H9 (cell line): ENCODE data around the gene PCDHB10. TPM values are rescaled to one million over a fixed set of nuclear protein-coding genes. Genes with fewer than 3 reads are reported as not detected.

ENCODE experiments used
- DNase-seq: peaks from one replicate; pipeline ENCODE4 v3.0.0-alpha.2; 2017
- H2AFZ ChIP-seq: one replicate; pipeline ENCODE4 v1.6.1; 2013; ENCODE audit warnings: mild to moderate bottlenecking, low read length, control low read depth, moderate library complexity
- H2AK5ac ChIP-seq: 2 replicates; pipeline ENCODE4 v1.6.1; 2013; ENCODE audit warnings: low read length, control low read depth, mixed read lengths; ENCODE audit not compliant: insufficient read length
- H2BK120ac ChIP-seq: one replicate; pipeline ENCODE4 v1.6.1; 2013; ENCODE audit warnings: low read depth, mild to moderate bottlenecking, low read length, control low read depth, inconsistent platforms; ENCODE audit not compliant: poor library complexity, severe bottlenecking
- H2BK12ac ChIP-seq: 2 replicates; pipeline ENCODE4 v1.6.1; 2013; ENCODE audit warnings: low read length, control low read depth, mixed read lengths, low read depth; ENCODE audit not compliant: insufficient read length
- H2BK15ac ChIP-seq: 2 replicates; pipeline ENCODE4 v1.6.1; 2013; ENCODE audit warnings: low read depth, low read length, control low read depth
- H2BK20ac ChIP-seq: one replicate; pipeline ENCODE4 v1.6.1; 2013; ENCODE audit warnings: low read depth, mild to moderate bottlenecking, low read length, control low read depth, inconsistent platforms; ENCODE audit not compliant: poor library complexity, severe bottlenecking
- H2BK5ac ChIP-seq: 2 replicates; pipeline ENCODE4 v1.6.1; 2013; ENCODE audit warnings: low read length, control low read depth, mixed read lengths; ENCODE audit not compliant: insufficient read length
- H3K14ac ChIP-seq: 2 replicates; pipeline ENCODE4 v1.6.1; 2013; ENCODE audit warnings: low read length, control low read depth; ENCODE audit not compliant: insufficient read depth
- H3K18ac ChIP-seq: 2 replicates; pipeline ENCODE4 v1.6.1; 2013; ENCODE audit warnings: low read depth, mild to moderate bottlenecking, mixed read lengths, low read length, control low read depth; ENCODE audit not compliant: insufficient read length
- H3K23ac ChIP-seq: 2 replicates; pipeline ENCODE4 v1.6.1; 2013; ENCODE audit warnings: low read length, control low read depth, mixed read lengths, low read depth; ENCODE audit not compliant: insufficient read length
- H3K23me2 ChIP-seq: 2 replicates; pipeline ENCODE4 v1.6.1; 2013; ENCODE audit warnings: low read depth, mild to moderate bottlenecking, mixed read lengths, low read length, control low read depth; ENCODE audit not compliant: insufficient read length, poor library complexity, severe bottlenecking
- H3K27ac ChIP-seq: 2 replicates; pipeline ENCODE4 v1.5.1; 2013; ENCODE audit warnings: low read length, control low read depth, mixed read lengths, low read depth; ENCODE audit not compliant: insufficient read length
- H3K27me3 ChIP-seq: 2 replicates; pipeline ENCODE4 v1.6.1; 2013; ENCODE audit warnings: low read length, control low read depth, inconsistent platforms; ENCODE audit not compliant: insufficient read depth
- H3K4ac ChIP-seq: 2 replicates; pipeline ENCODE4 v1.6.1; 2013; ENCODE audit warnings: low read depth, mild to moderate bottlenecking, control low read depth, inconsistent platforms, low read length, moderate library complexity
- H3K4me1 ChIP-seq: 2 replicates; pipeline ENCODE4 v1.6.1; 2013; ENCODE audit warnings: low read length, control low read depth, inconsistent platforms; ENCODE audit not compliant: insufficient read depth
- H3K4me2 ChIP-seq: 2 replicates; pipeline ENCODE4 v1.6.1; 2013; ENCODE audit warnings: low read length, control low read depth, mixed read lengths; ENCODE audit not compliant: insufficient read length, insufficient read depth
- H3K56ac ChIP-seq: 2 replicates; pipeline ENCODE4 v1.6.1; 2013; ENCODE audit warnings: low read depth, mild to moderate bottlenecking, mixed read lengths, low read length, control low read depth; ENCODE audit not compliant: insufficient read length
- H3K79me1 ChIP-seq: 2 replicates; pipeline ENCODE4 v1.6.1; 2013; ENCODE audit warnings: low read depth, mild to moderate bottlenecking, moderate library complexity, low read length, control low read depth, inconsistent platforms; ENCODE audit not compliant: insufficient read depth, poor library complexity, severe bottlenecking
- H3K79me2 ChIP-seq: 2 replicates; pipeline ENCODE4 v1.6.1; 2013; ENCODE audit warnings: low read length, control low read depth, inconsistent platforms; ENCODE audit not compliant: insufficient read depth
- H3K9ac ChIP-seq: 2 replicates; pipeline ENCODE4 v1.6.1; 2013; ENCODE audit warnings: low read length, control low read depth, mixed read lengths; ENCODE audit not compliant: insufficient read length; ENCODE audit errors: extremely low read depth
- H3K9me3 ChIP-seq: one replicate; pipeline ENCODE4 v1.6.1; 2013; ENCODE audit warnings: low read depth, low read length, inconsistent platforms; ENCODE audit not compliant: control insufficient read depth
- H3T11ph ChIP-seq: one replicate; pipeline ENCODE4 v1.6.1; 2013; ENCODE audit warnings: mild to moderate bottlenecking, low read length, control low read depth, inconsistent platforms
- H4K20me1 ChIP-seq: one replicate; pipeline ENCODE4 v1.6.1; 2013; ENCODE audit not compliant: control insufficient read depth, insufficient read length, insufficient read depth
- H4K5ac ChIP-seq: 2 replicates; pipeline ENCODE4 v1.6.1; 2013; ENCODE audit warnings: low read depth, mild to moderate bottlenecking, mixed read lengths, low read length, control low read depth; ENCODE audit not compliant: insufficient read length
- H4K8ac ChIP-seq: replicated peaks from 2 replicates; pipeline ENCODE4 v1.6.1; 2013; ENCODE audit warnings: low read length, control low read depth, mixed read lengths, low read depth; ENCODE audit not compliant: insufficient read length
- H4K91ac ChIP-seq: 2 replicates; pipeline ENCODE4 v1.6.1; 2013; ENCODE audit warnings: low read depth, mild to moderate bottlenecking, moderate library complexity, mixed read lengths, low read length, control low read depth; ENCODE audit not compliant: insufficient read length
- H3K27ac Mint-ChIP-seq, 3 experiments: 2 replicates in 2 of 3; 3 replicates in 1 of 3; pipeline ENCODE4 v1.8.0; 2020 to 2021; ENCODE audit warnings: mixed read lengths in 3 of 3, mild to moderate bottlenecking in 1 of 3, moderate library complexity in 1 of 3
- H3K27me3 Mint-ChIP-seq: 2 replicates; pipeline ENCODE4 v1.8.0; 2021; ENCODE audit warnings: low read depth, mild to moderate bottlenecking, moderate library complexity, mixed read lengths
- H3K36me3 Mint-ChIP-seq, 3 experiments: 2 replicates in 2 of 3; 3 replicates in 1 of 3; pipeline ENCODE4 v1.8.0; 2020 to 2021; ENCODE audit warnings: low read depth in 3 of 3, mixed read lengths in 3 of 3; ENCODE audit not compliant: insufficient read depth in 1 of 3
- H3K4me1 Mint-ChIP-seq, 2 experiments: 2 replicates each; pipeline ENCODE4 v1.8.0; 2020; ENCODE audit warnings: mixed read lengths in 2 of 2
- H3K4me3 Mint-ChIP-seq, 2 experiments: 2 replicates in 1 of 2; 3 replicates in 1 of 2; pipeline ENCODE4 v1.8.0; 2020 to 2021; ENCODE audit warnings: mild to moderate bottlenecking in 2 of 2, mixed read lengths in 2 of 2, moderate library complexity in 1 of 2
- H3K9me3 Mint-ChIP-seq, 2 experiments: 2 replicates in 1 of 2; 3 replicates in 1 of 2; pipeline ENCODE4 v1.8.0; 2020; ENCODE audit warnings: mild to moderate bottlenecking in 2 of 2, mixed read lengths in 2 of 2, moderate library complexity in 1 of 2
- CTCF ChIP-seq: fragments of 200-600 bp; sonication (generic); conservative IDR thresholded peaks from 3 replicates; pipeline ENCODE4 v1.8.0; 2021; ENCODE audit warnings: antibody characterized with exemption, mild to moderate bottlenecking
- WGBS: extraction: QIAGEN DNeasy Blood & Tissue Kit; methylation state at CpG from one replicate; pipeline ENCODE4 v1.1.7; 2013; ENCODE audit warnings: missing lambda C conversion rate, low lambda C conversion rate, mixed read lengths; ENCODE audit not compliant: insufficient read length; ENCODE audit errors: extremely low coverage; 5-methylcytosine and 5-hydroxymethylcytosine counted together
- long read RNA-seq: library from polyadenylated mRNA; unstranded; transcript quantifications from one replicate; pipeline ENCODE4 v2.0.0, GENCODE V29; 2020
- total RNA-seq: library from RNA; stranded (reverse); gene quantifications from 2 replicates; pipeline ENCODE4 v1.2.1, GENCODE V29; 2021

PCDHB10 gene
- total RNA-seq: 1.5 and 1.6 TPM in 2 replicates
- long read RNA-seq, transcript PCDHB10-201 (1 exons, 3,290 nt): major isoform, 16 of 16 reads
- long read RNA-seq, partial matches to known transcripts: 0 of 16 reads
- long read RNA-seq, other reads (novel, unspliced or antisense): 0 of 16 reads

DNA sequence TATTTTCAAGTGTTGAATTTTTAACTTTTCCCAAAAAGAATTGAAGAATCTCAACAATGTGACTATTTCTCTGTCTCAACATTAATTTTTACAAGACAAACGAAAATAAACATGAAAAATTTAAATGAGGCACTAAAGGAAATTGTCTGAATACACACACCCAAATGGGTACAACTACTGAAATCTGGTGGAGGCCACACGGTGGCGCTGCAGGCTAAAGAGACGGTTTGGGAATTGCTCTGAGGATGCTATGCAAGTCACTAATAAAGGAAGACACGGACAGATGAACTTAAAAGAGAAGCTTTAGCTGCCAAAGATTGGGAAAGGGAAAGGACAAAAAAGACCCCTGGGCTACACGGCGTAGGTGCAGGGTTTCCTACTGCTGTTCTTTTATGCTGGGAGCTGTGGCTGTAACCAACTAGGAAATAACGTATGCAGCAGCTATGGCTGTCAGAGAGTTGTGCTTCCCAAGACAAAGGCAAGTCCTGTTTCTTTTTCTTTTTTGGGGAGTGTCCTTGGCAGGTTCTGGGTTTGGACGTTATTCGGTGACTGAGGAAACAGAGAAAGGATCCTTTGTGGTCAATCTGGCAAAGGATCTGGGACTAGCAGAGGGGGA, at the start of gene PCDHB10:
PCDHB10 (plus strand) TSS at position 244 of the 616 bp plus-strand sequence; CDS start at position 444, 200 bp downstream.
- Histone ChIP-seq H2BK120ac (no peak within 1 kb of the TSS), H2BK12ac (no peak within 1 kb of the TSS), H3K9me3 (no peaks in the 10 kb centered on the region), H3K14ac (peak within 1 kb of the TSS; percentile 86; the same call in 1 of the 2 replicates), H3K56ac (no peak within 1 kb of the TSS), H2AK5ac (no peak within 1 kb of the TSS), H3K9ac (no peak within 1 kb of the TSS), H3T11ph (no peak within 1 kb of the TSS), H2BK20ac (no peak within 1 kb of the TSS), H3K23me2 (no peaks in the 10 kb centered on the region), H2BK15ac (no peak within 1 kb of the TSS), H3K4me1 (no peaks in the 10 kb centered on the region), H3K27ac (no peak within 1 kb of the TSS), H2BK5ac (no peak within 1 kb of the TSS), H3K23ac (no peak within 1 kb of the TSS), H3K4me2 (peak within 1 kb of the TSS; percentile 22), H3K79me1 (no peaks in the 10 kb centered on the region), H3K4ac (no peak within 1 kb of the TSS), H4K91ac (no peak within 1 kb of the TSS), H3K18ac (peak within 1 kb of the TSS; percentile 72), H4K8ac (no peak within 1 kb of the TSS), H3K27me3 (no peaks in the 10 kb centered on the region), H3K79me2 (no peaks in the 10 kb centered on the region), H4K20me1 (no peaks in the 10 kb centered on the region), H2AFZ (peak within 1 kb of the TSS; percentile 76), H4K5ac (no peak within 1 kb of the TSS)
- Mint-ChIP-seq H3K4me3 (peak within 1 kb of the TSS; percentile 24 to 50; a peak in 4 of 5 replicates), H3K9me3 (peaks cover 32% of the 10 kb centered on the region in 2 experiments), H3K4me1 (peaks cover 4 to 6% of the 10 kb centered on the region in 2 experiments), H3K27me3 (no peaks in the 10 kb centered on the region; the same call in 1 of the 2 replicates), H3K27ac (no peak within 1 kb of the TSS), H3K36me3 (peaks cover 8 to 26% (median 12%) of the 10 kb centered on the region in 3 experiments)
- TF ChIP-seq CTCF: peak; percentile 94
- no CpG with 5 or more reads among the region's 10 CpGs for WGBS
- peak; percentile 77 for DNase-seq
